Activated naive CD8-positive, alpha-beta T cell treated with anti-CD3 and anti-CD28 coated beads for 36 hours (primary cell): ENCODE measurements around the gene MCTS1. TPM values are rescaled to one million over a fixed set of nuclear protein-coding genes. Genes with fewer than 3 reads are reported as not detected.
"Not testable (repeated sequence)": the region's sequence is repeated elsewhere in the genome, so short reads cannot be mapped to it uniquely, and the experiment has no call there.

Source experiments
- DNase-seq: peaks from one replicate; pipeline ENCODE4 v3.0.0; 2021
- H3K27ac Mint-ChIP-seq: one replicate; pipeline ENCODE4 v1.8.0; 2022; ENCODE audit warnings: mild to moderate bottlenecking, moderate library complexity, mixed read lengths
- H3K27me3 Mint-ChIP-seq: one replicate; pipeline ENCODE4 v1.8.0; 2022; ENCODE audit warnings: mild to moderate bottlenecking, mixed read lengths
- H3K36me3 Mint-ChIP-seq: one replicate; pipeline ENCODE4 v1.8.0; 2021; ENCODE audit warnings: mild to moderate bottlenecking, mixed read lengths
- H3K4me1 Mint-ChIP-seq: one replicate; pipeline ENCODE4 v1.8.0; 2021; ENCODE audit warnings: mixed read lengths
- H3K4me3 Mint-ChIP-seq: one replicate; pipeline ENCODE4 v1.8.0; 2022; ENCODE audit warnings: mild to moderate bottlenecking, moderate library complexity, mixed read lengths
- H3K9me3 Mint-ChIP-seq: one replicate; pipeline ENCODE4 v1.8.0; 2022; ENCODE audit warnings: mixed read lengths
- total RNA-seq, 2 experiments: library from RNA; stranded (reverse); gene quantifications; one replicate each; pipeline ENCODE4 v1.2.3, GENCODE V29; 2021

The MCTS1 gene
- total RNA-seq, 2 experiments from 2014 or later, result 73.8 to 75.4 TPM

GRCh38 chrX:120585702-120586101 lies 18.2 kb upstream of the MCTS1 start:
- Mint-ChIP-seq H3K27me3 (peaks cover 3% of the 10 kb centered on the region), H3K27ac (no peak overlapping the region), H3K4me3 (no peak overlapping the region), H3K9me3 (peaks cover 2% of the 10 kb centered on the region), H3K36me3 (no peaks in the 10 kb centered on the region), H3K4me1 (no peaks in the 10 kb centered on the region)
- no peak for DNase-seq

- Mint-ChIP-seq H3K4me1 (no peaks in the 10 kb centered on the region), H3K4me3 (peak overlapping the region; percentile 96), H3K9me3 (no peaks in the 10 kb centered on the region), H3K36me3 (peaks cover 5% of the 10 kb centered on the region), H3K27ac (peak overlapping the region; percentile 98), H3K27me3 (no peaks in the 10 kb centered on the region)
- DNase-seq, result peak; percentile 4
These were observed 471 bp downstream of the MCTS1 start for GRCh38 chrX:120604361-120604782.

- no peak for DNase-seq
- no peaks in the 10 kb centered on the region for H3K9me3 Mint-ChIP-seq
- peaks cover 8% of the 10 kb centered on the region for H3K36me3 Mint-ChIP-seq
- H3K4me1 Mint-ChIP-seq, result no peaks in the 10 kb centered on the region
- no peak overlapping the region for H3K27ac Mint-ChIP-seq
- no peaks in the 10 kb centered on the region for H3K27me3 Mint-ChIP-seq
- H3K4me3 Mint-ChIP-seq, result no peak overlapping the region
These were observed 8.2 kb downstream of the MCTS1 start for GRCh38 chrX:120612086-120612485.

GRCh38 chrX:120614816-120615215 lies 10.9 kb downstream of the MCTS1 start:
- Mint-ChIP-seq H3K4me3 (no peak overlapping the region), H3K4me1 (peaks cover 4% of the 10 kb centered on the region), H3K27ac (no peak overlapping the region), H3K9me3 (peaks cover 1% of the 10 kb centered on the region), H3K36me3 (peaks cover 10% of the 10 kb centered on the region), H3K27me3 (no peaks in the 10 kb centered on the region)
- DNase-seq, result no peak

- Mint-ChIP-seq H3K27me3 (no peaks in the 10 kb centered on the region), H3K36me3 (peaks cover 14% of the 10 kb centered on the region), H3K9me3 (peaks cover 1% of the 10 kb centered on the region), H3K27ac (no peak overlapping the region), H3K4me3 (no peak overlapping the region), H3K4me1 (peaks cover 4% of the 10 kb centered on the region)
- no peak for DNase-seq
These were observed 14.2 kb downstream of the MCTS1 start for GRCh38 chrX:120617996-120618630.

GRCh38 chrX:120625371-120625770 lies 21.5 kb downstream of the MCTS1 start:
- no peak overlapping the region for H3K4me3 Mint-ChIP-seq
- no peak overlapping the region for H3K27ac Mint-ChIP-seq
- peaks cover 11% of the 10 kb centered on the region for H3K4me1 Mint-ChIP-seq
- no peak for DNase-seq
- no peaks in the 10 kb centered on the region for H3K27me3 Mint-ChIP-seq
- peaks cover 9% of the 10 kb centered on the region for H3K36me3 Mint-ChIP-seq
- no peaks in the 10 kb centered on the region for H3K9me3 Mint-ChIP-seq

- H3K27me3 Mint-ChIP-seq, result no peaks in the 10 kb centered on the region
- H3K4me3 Mint-ChIP-seq, result peak within 1 kb of the TSS; percentile 91
- peaks cover 4% of the 10 kb centered on the region for H3K36me3 Mint-ChIP-seq
These were observed 26.0 kb downstream of the MCTS1 start, which contains the start of gene C1GALT1C1 for GRCh38 chrX:120629667-120630537. Gene C1GALT1C1, minus strand, starts transcription at chrX:120630054. Its CDS starts 2,888 bp downstream, at chrX:120627166.

GRCh38 chrX:120638619-120639018 lies 34.7 kb downstream of the MCTS1 start:
- Mint-ChIP-seq H3K27ac (no peak overlapping the region), H3K27me3 (no peaks in the 10 kb centered on the region), H3K4me3 (no peak overlapping the region), H3K36me3 (no peaks in the 10 kb centered on the region), H3K9me3 (no peaks in the 10 kb centered on the region), H3K4me1 (no peaks in the 10 kb centered on the region)
- DNase-seq, result no peak

More at GRCh38 chrX:120629667-120630537, 26.0 kb downstream of the MCTS1 start, which contains the start of gene C1GALT1C1:
- Mint-ChIP-seq H3K27ac (peak within 1 kb of the TSS; percentile 97), H3K9me3 (no peaks in the 10 kb centered on the region), H3K4me1 (peaks cover 14% of the 10 kb centered on the region)
- DNase-seq, result peak; percentile 92

- H3K4me3 Mint-ChIP-seq, result no peak overlapping the region
- H3K27me3 Mint-ChIP-seq, result no peaks in the 10 kb centered on the region
- H3K36me3 Mint-ChIP-seq, result no peaks in the 10 kb centered on the region
- no peaks in the 10 kb centered on the region for H3K9me3 Mint-ChIP-seq
- no peak overlapping the region for H3K27ac Mint-ChIP-seq
- DNase-seq, result no peak
- H3K4me1 Mint-ChIP-seq, result no peaks in the 10 kb centered on the region
These were observed 39.0 kb downstream of the MCTS1 start for GRCh38 chrX:120642871-120643270.

GRCh38 chrX:120647127-120647526 lies 43.2 kb downstream of the MCTS1 start:
- Mint-ChIP-seq H3K4me1 (no peaks in the 10 kb centered on the region), H3K4me3 (no peak overlapping the region), H3K27me3 (no peaks in the 10 kb centered on the region), H3K27ac (no peak overlapping the region), H3K9me3 (peaks cover 4% of the 10 kb centered on the region), H3K36me3 (no peaks in the 10 kb centered on the region)
- no peak for DNase-seq

GRCh38 chrX:120652256-120652655 lies 48.4 kb downstream of the MCTS1 start:
- H3K4me1 Mint-ChIP-seq, H3K27ac Mint-ChIP-seq, H3K9me3 Mint-ChIP-seq, H3K36me3 Mint-ChIP-seq, H3K27me3 Mint-ChIP-seq, H3K4me3 Mint-ChIP-seq, DNase-seq: not testable (repeated sequence)

- no peak overlapping the region for H3K27ac Mint-ChIP-seq
- H3K9me3 Mint-ChIP-seq, result peaks cover 4% of the 10 kb centered on the region
- no peak for DNase-seq
- H3K36me3 Mint-ChIP-seq, result no peaks in the 10 kb centered on the region
- H3K4me3 Mint-ChIP-seq, result no peak overlapping the region
- no peaks in the 10 kb centered on the region for H3K27me3 Mint-ChIP-seq
- H3K4me1 Mint-ChIP-seq, result peaks cover 2% of the 10 kb centered on the region
These were observed 49.1 kb downstream of the MCTS1 start for GRCh38 chrX:120653000-120653399.

- H3K27ac Mint-ChIP-seq, result no peak overlapping the region
- no peak for DNase-seq
- no peaks in the 10 kb centered on the region for H3K36me3 Mint-ChIP-seq
- no peak overlapping the region for H3K4me3 Mint-ChIP-seq
- no peaks in the 10 kb centered on the region for H3K4me1 Mint-ChIP-seq
- H3K9me3 Mint-ChIP-seq, result no peaks in the 10 kb centered on the region
- no peaks in the 10 kb centered on the region for H3K27me3 Mint-ChIP-seq
These were observed 56.7 kb downstream of the MCTS1 start for GRCh38 chrX:120660637-120661036.
